Esophagus squamous epithelium (tissue), 4 donors: ENCODE results near the gene FEM1B.

Experiments
- CTCF ChIP-seq, 6 experiments: fragments of 450-650 bp in 4 of 6; fragments of 200-600 bp in 2 of 6; sonication (generic) in 2 of 6; IDR thresholded peaks; one replicate each; pipeline ENCODE4 v1.5.1; 2016 to 2019; ENCODE audit warnings: antibody characterized with exemption in 6 of 6, mild to moderate bottlenecking in 4 of 6, moderate library complexity in 4 of 6
- POLR2A ChIP-seq, 4 donors: fragments of 450-650 bp; IDR thresholded peaks; one replicate each; pipeline ENCODE4 v1.6.1; 2017; ENCODE audit warnings: antibody characterized with exemption in 4 of 4, mild to moderate bottlenecking in 4 of 4, moderate library complexity in 3 of 4

GRCh38 chr15:68241088-68241935 lies 36.2 kb upstream of the FEM1B start:
- no peak for TF ChIP-seq POLR2A (IDR thresholded peaks at IDR 0.05)
- no peak for TF ChIP-seq CTCF (IDR thresholded peaks at IDR 0.05)
